Stimulated activated CD8-positive, alpha-beta memory T cell treated with anti-CD3 and anti-CD28 coated beads, Interleukin-15, amount 100 ng/mL, for 1 hour (primary cell): ENCODE data around the gene MC5R.
"Not testable (repeated sequence)": the region's sequence is repeated elsewhere in the genome, so short reads cannot be mapped to it uniquely, and the experiment has no call there.

Experiments used
- DNase-seq: peaks from one replicate; pipeline ENCODE4 v3.0.0-alpha.2; 2020; ENCODE audit warnings: low read depth

The MC5R gene

GRCh38 chr18:13849791-13850190, 25.8 kb downstream of the MC5R start:
- no peak for DNase-seq

- DNase-seq: not testable (repeated sequence)
These were observed 38.9 kb downstream of the MC5R start for GRCh38 chr18:13862898-13863297.

- DNase-seq: no peak
These were observed 44.7 kb downstream of the MC5R start for GRCh38 chr18:13868501-13869271.

- DNase-seq: no peak
These were observed 47.8 kb downstream of the MC5R start for GRCh38 chr18:13871701-13872100.

GRCh38 chr18:13872373-13872772, 48.4 kb downstream of the MC5R start:
- DNase-seq: no peak

GRCh38 chr18:13872932-13873331, 49.0 kb downstream of the MC5R start:
- DNase-seq: no peak

- DNase-seq: no peak
These were observed 50.6 kb downstream of the MC5R start for GRCh38 chr18:13874558-13874957.
